GM12878 (cell line): ENCODE results near the gene ECPAS. TPM values are rescaled to one million over a fixed set of nuclear protein-coding genes. Genes with fewer than 3 reads are reported as not detected.
A peak's percentile ranks its signal among the peaks of the same experiment; 100 is the strongest.

ENCODE experiments used
- ATF7 ChIP-seq: fragments of 450-650 bp; IDR thresholded peaks from 2 replicates; pipeline ENCODE4 v1.6.1; 2016; ENCODE audit warnings: low read depth, mild to moderate bottlenecking
- BACH1 ChIP-seq: fragments of 450-650 bp; IDR thresholded peaks from 2 replicates; pipeline ENCODE4 v1.6.1; 2017; ENCODE audit warnings: mild to moderate bottlenecking, borderline replicate concordance
- BHLHE40 ChIP-seq, 2 experiments: fragments of 450-650 bp in 1 of 2; IDR thresholded peaks; 2 replicates each; pipeline ENCODE4 v1.6.1; 2011 to 2017; ENCODE audit warnings: low read depth in 2 of 2, borderline replicate concordance in 1 of 2, improper control_type of control experiment in 1 of 2, low read length in 1 of 2, mild to moderate bottlenecking in 1 of 2
- CHD1 ChIP-seq: IDR thresholded peaks from 2 replicates; pipeline ENCODE4 v1.6.1; 2012; ENCODE audit warnings: low read depth, low read length, improper control_type of control experiment
- CREB1 ChIP-seq: IDR thresholded peaks from 2 replicates; pipeline ENCODE4 v1.6.1; 2012; ENCODE audit warnings: low read depth, mild to moderate bottlenecking, inconsistent platforms
- CREM ChIP-seq: IDR thresholded peaks from 2 replicates; pipeline ENCODE4 v1.6.1; 2014; ENCODE audit warnings: antibody characterized with exemption, low read depth
- EP300 ChIP-seq, 2 experiments: fragments of 150-350 bp in 1 of 2; IDR thresholded peaks; 2 replicates each; pipeline ENCODE4 v1.6.1; 2011 to 2012; ENCODE audit warnings: low read depth in 2 of 2, low read length in 2 of 2, borderline replicate concordance in 1 of 2, improper control_type of control experiment in 1 of 2, inconsistent platforms in 1 of 2; ENCODE audit not compliant: control insufficient read depth in 1 of 2
- IKZF2 ChIP-seq, 2 experiments: fragments of 450-650 bp; IDR thresholded peaks; 2 replicates each; pipeline ENCODE4 v1.6.1; 2017; ENCODE audit warnings: mild to moderate bottlenecking in 2 of 2, moderate library complexity in 2 of 2
- KDM1A ChIP-seq: fragments of 200-600 bp; sonication (generic); IDR thresholded peaks from 2 replicates; pipeline ENCODE4 v1.6.1; 2016; ENCODE audit warnings: borderline replicate concordance
- LARP7 ChIP-seq: fragments of 450-650 bp; IDR thresholded peaks from 2 replicates; pipeline ENCODE4 v1.6.1; 2017; ENCODE audit warnings: mild to moderate bottlenecking
- MXI1 ChIP-seq: fragments of 150-350 bp; IDR thresholded peaks from 2 replicates; pipeline ENCODE4 v1.6.1; 2011; ENCODE audit warnings: low read depth, mild to moderate bottlenecking, inconsistent platforms, low read length, improper control_type of control experiment
- NFYB ChIP-seq: IDR thresholded peaks from 2 replicates; pipeline ENCODE4 v1.6.1; 2011; ENCODE audit warnings: low read depth, mild to moderate bottlenecking, low read length, improper control_type of control experiment, moderate library complexity; ENCODE audit not compliant: insufficient read depth
- PAX8 ChIP-seq: fragments of 450-650 bp; IDR thresholded peaks from 2 replicates; pipeline ENCODE4 v1.6.1; 2017; ENCODE audit warnings: mild to moderate bottlenecking, moderate library complexity
- REST ChIP-seq: IDR thresholded peaks from 2 replicates; pipeline ENCODE4 v1.6.1; 2012; ENCODE audit warnings: mild to moderate bottlenecking, low read depth, low read length
- SKIL ChIP-seq: fragments of 450-650 bp; IDR thresholded peaks from 2 replicates; pipeline ENCODE4 v1.6.1; 2017; ENCODE audit warnings: mild to moderate bottlenecking, low read depth, inconsistent platforms; ENCODE audit not compliant: poor library complexity, severe bottlenecking
- SMAD1 ChIP-seq: fragments of 450-650 bp; IDR thresholded peaks from 2 replicates; pipeline ENCODE4 v1.6.1; 2018; ENCODE audit warnings: mild to moderate bottlenecking, low read depth; ENCODE audit not compliant: partially characterized antibody
- STAT1 ChIP-seq: fragments of 450-650 bp; conservative IDR thresholded peaks from 2 replicates; pipeline ENCODE4 v1.6.1; 2014; ENCODE audit warnings: antibody characterized with exemption, mild to moderate bottlenecking
- ZNF384 ChIP-seq: IDR thresholded peaks from 2 replicates; pipeline ENCODE4 v1.6.1; 2012; ENCODE audit warnings: low read depth, mild to moderate bottlenecking, low read length, improper control_type of control experiment, borderline replicate concordance
- ZNF622 ChIP-seq: fragments of 450-650 bp; IDR thresholded peaks from 2 replicates; pipeline ENCODE4 v1.6.1; 2017; ENCODE audit warnings: mild to moderate bottlenecking, inconsistent platforms
- ZNF687 ChIP-seq: fragments of 450-650 bp; IDR thresholded peaks from 2 replicates; pipeline ENCODE4 v1.6.1; 2017; ENCODE audit warnings: mild to moderate bottlenecking, moderate library complexity
- polyA plus RNA-seq, 11 experiments: library from polyadenylated mRNA; depleted of rRNA in 4 of 11; unstranded in 6 of 11; stranded (reverse) in 5 of 11; fragments of >200 nt; fragmentation: Nextera tagmentation in 4 of 11; fragmentation: Illumina TruSeq in 1 of 11; extraction: Ambion mirVana in 4 of 11; extraction: Trizol in 1 of 11; gene quantifications; 1 replicate in 1 of 11; 2 replicates in 10 of 11; pipeline versions ENCODE4 v1.2.1 to v1.2.3, GENCODE V29; 2011 to 2016; ENCODE audit warnings: inconsistent platforms in 2 of 11, missing spikeins in 2 of 11, low read depth in 1 of 11
- total RNA-seq, 4 experiments: library from RNA; depleted of rRNA in 3 of 4; stranded (reverse); fragments of >200 nt in 3 of 4; fragmentation: Illumina TruSeq in 1 of 4; extraction: Trizol in 1 of 4; gene quantifications; 2 replicates each; pipeline versions ENCODE4 v1.2.1 to v1.2.3, GENCODE V29; 2013 to 2021

ECPAS gene
- total and polyA plus RNA-seq, 10 of the 15 experiments (the other 5 are each of a cell fraction or from before 2014, with no cell fraction given) = 11.2 to 69.8 (median 50.1) TPM

- TF ChIP-seq EP300 (IDR thresholded peaks at IDR 0.05; ENCODE audit: borderline replicate concordance in 1 of 2, control insufficient read depth in 1 of 2, low read depth in 2 of 2, low read length in 2 of 2) (no peak), NFYB (no peak), REST (no peak), SKIL (no peak), CREB1 (peak; percentile 30; the same call in 1 of the 2 replicates), ZNF622 (no peak), ZNF687 (peak; percentile 58; the same call in 1 of the 2 replicates), LARP7 (peak; percentile 73; the same call in 1 of the 2 replicates), CREM (no peak; the same call in 1 of the 2 replicates), BHLHE40 (IDR thresholded peaks at IDR 0.05; ENCODE audit: borderline replicate concordance in 1 of 2, low read depth in 2 of 2, low read length in 1 of 2) (peak in 1 of 2 experiments; percentile 37; a peak in 1 of 4 replicates), ZNF384 (no peak), BACH1 (peak; percentile 43), ATF7 (no peak; the same call in 1 of the 2 replicates), PAX8 (no peak), STAT1 (no peak), SMAD1 (no peak), CHD1 (no peak), MXI1 (peak; percentile 13; the same call in 1 of the 2 replicates), KDM1A (no peak), IKZF2 (IDR thresholded peaks at IDR 0.05) (no peak; a peak in 1 of 4 replicates)
Measured at GRCh38 chr9:111482694-111483438, 1.3 kb downstream of the ECPAS start (continued).
